C1 segment of cervical spinal cord (tissue), 14 donors: ENCODE data around the gene PANK4.
A peak's percentile ranks its signal among the peaks of the same experiment; 100 is the strongest.

ENCODE experiments used
- DNase-seq, 14 donors: peaks; one replicate each; lab custom pipeline; 2025; lab: John Stamatoyannopoulos, UW

PANK4 gene

DNA sequence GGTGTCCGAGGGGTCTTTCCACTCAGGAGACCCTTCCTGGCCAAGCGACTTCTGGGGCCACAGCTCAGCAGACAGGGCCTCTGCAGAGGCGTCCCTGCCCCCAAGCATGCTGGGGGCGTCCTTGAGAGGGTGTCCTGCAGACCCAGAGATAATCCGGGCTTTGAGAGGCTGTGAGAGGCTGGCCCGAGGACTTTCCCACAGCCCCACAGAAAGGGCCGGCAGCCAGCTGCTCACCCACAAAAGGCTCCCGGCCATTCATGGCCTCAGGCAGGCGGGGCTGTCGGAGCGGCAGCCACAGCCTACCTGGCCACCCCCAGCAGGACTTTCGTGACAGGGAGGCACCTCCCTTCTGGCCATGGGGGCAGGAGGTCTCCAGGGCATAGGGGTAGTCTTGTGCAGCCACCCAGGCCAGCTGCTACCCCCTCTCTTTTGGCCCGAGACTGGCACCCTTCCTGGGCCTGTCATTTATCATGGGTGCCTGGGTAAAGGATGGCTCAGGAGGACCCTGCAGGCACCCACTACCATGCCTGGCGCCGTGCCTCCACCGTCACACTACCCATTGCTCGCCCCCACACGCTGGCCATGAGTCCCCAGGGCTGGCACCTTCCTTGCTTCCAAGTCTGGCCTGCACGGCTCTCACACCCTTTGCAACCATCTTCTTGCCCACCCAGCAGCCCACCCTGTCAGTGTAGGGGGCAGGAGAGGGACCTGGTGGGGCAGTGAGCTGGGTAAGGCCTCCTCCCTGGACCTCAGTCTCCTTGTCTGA, 18.7 kb upstream of the PANK4 start:
- peak in 3 of 14 donors; percentile 17 to 23 (median 23) for DNase-seq

DNA sequence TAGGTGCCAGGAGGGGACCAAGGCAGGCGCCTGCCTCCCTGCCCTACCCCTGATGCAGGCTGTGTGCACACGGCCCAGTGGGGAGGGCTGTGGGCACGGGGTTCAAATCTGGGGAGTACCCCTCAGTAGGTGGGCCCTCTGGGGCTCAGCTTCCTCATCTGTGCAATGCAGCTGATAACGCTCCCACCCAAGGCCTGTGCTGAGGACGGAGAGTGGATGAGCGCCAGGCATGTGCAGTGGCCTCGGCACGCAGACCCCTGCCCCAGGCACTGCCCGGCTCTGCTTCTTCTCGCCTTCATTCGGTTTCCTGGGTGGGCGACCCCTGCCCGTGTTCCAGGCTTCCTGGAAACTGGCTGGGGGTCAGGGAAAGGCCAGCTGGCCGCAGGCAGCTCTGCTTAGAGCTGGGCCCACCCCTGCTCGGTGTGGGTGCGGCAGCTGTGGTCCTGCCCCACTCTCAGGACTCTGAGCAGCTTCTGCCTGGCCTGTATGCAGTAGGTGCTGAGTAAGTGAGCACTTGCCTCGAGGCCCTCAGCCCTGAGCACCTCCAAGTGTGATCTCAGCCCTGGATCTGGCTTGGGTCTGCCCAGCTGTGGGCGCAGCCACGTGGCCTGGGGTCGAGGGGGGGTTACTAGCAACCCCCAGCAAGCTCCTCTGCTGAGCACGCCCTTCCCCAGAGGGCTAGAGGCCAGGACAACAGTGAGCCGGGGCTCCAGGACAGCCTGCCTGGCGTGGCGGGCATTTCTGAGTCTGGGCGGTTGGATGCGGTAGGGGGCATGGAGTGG, 17.9 kb upstream of the PANK4 start:
- DNase-seq, result peak in 2 of 14 donors; percentile 17 to 35

DNA sequence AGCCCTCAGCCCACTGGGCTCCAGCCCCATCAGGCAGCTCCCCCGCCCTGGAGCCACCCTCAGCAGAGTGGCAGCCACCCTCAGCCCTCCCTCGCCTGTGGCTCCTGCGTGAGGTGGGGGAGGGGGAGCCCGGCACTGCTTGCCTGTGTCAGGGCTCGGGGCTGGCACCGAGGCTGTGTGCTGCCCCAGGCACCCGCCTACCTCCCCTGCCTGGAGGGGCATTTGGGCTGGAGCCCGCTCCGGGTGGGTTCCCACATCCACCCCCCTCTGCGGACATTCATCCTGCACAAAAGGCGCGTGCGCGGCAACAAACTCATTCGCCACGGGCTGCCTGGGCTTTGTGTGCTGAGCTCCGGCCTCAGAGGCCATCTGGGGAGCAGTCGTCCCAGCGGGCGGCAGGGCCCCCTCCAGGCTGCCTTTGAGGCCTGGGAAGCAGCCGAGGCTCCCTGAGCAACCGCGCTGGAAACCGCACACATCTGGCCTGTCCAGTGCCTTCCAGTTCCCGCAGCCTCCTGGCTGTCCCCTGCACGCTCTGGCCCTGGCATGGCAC, 17.2 kb upstream of the PANK4 start:
- peak in 9 of 14 donors; percentile 32 to 77 (median 52) for DNase-seq

DNA sequence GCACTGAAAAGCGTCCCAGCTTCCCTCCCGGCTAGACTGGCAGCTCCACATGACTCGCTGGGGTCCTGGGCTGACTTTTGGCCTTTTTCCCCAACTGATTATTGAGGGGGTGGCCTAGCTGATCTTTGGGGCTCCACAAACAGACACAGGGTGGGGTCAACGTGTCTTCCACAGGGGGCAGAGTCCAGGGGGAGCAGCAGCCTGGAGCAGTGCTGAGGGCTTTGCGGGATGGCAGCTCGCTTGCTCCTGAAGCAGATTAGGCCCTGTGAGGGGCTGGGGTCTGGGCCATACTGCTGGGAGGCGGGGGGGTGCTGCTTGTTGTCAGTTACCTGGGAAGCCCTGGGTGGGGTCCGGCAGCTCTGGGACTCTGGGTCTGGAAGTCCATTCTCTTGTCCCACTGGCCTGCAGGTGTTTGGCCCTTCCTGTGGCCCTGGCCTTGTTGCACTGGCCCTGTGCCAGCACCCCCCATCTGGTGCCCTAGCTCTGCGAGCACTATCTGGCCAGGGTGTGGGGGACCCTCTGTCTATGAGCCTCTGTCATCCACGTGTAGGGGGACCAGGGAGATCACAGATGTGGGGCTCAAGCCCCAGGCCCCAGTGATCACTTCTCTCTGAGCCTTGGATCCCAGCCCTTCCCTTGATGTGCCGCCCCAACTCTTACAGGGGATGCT, 16.0 kb upstream of the PANK4 start:
- no peak for DNase-seq

DNA sequence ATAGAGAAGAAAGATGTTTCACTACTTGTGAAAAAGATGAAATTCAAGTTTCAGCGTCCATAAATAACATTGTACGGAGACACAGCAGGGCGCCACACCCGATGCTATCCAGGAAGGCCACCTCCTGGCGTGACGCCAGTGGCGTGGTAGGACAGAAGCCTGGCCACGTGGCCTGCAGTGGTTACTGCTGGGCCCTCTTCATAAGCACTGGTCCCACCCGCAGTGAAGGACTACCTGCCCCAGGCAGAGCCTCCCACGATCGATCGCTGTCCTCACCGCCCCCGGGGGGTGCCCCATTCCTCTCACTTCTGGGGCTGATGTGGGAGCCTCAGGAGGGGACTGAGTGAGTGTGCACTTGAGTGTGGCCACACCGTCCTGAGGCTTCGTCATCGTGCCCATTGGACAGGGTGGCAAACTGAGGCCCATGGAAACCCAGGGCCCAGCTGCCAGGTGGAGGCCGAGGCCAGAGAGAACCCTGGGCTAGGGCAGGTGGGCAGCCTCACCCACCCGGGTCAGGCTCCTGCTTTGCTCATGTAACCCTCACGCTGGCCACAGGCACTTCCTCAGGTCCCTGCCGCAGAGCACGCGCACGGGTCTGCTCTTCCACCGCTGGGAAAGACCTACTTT, 15.3 kb upstream of the PANK4 start:
- DNase-seq, result no peak

DNA sequence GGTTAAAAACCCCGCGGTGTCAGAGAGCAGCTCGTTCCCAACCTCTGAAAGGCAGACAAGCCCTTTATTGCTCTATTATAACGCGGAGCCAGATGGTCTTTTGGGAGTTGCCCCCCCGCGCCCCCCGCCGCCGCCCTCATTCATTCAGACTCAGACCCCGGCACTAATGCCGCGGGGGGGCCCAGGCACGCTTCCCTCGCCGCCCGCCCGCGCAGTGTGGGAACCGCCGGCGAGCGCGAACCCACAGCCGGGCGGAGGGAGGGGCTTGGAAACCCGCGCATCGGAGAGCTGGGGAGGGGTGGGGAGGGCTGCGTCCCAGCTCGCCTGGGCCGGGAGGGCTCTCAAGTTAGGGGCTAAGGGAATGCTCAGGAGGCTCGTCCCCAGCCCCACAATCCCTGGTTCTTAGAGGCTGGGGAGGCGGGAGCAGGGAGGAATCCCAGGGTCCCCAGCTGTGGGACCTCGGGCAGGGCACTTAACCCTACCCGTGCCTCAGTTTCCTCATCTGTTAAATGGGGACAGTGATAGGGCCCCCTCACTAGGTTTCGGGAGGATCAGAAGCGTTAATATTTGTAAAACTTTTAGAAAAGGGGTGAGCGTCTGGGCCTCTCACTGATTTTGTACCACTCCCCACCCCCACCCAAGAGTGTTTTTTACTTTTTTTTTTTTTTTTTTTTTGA, 14.6 kb upstream of the PANK4 start:
- no peak for DNase-seq

DNA sequence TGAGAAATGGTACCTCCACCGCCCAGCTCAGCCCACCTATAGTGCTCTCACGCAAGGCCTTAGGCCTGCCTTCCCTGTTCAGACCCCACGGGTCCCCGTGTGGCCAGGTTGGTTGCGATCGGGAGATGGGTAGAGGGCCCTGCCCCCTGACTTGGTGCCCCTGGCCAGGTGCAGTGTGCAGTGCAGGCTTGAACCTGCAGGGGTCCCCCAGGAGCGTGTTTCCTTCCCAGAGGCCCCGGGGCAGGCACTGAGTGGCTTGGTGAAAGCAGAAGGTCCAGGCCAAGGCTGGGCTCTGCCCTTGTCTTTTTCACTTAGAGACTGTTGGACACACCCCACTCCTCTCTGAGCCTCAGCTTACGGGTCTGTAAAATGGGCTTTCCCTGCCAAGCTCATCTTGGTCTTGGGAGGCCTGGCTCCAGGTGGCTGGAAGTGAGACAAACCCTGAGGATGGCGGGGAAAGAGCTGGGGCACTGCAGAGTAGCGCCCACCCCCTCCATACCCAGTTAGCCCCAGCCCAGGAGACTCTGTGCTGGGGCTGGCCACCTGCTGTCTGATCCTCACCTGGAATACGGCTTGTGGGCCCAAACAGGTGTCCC, 13.0 kb upstream of the PANK4 start:
- DNase-seq, result no peak

DNA sequence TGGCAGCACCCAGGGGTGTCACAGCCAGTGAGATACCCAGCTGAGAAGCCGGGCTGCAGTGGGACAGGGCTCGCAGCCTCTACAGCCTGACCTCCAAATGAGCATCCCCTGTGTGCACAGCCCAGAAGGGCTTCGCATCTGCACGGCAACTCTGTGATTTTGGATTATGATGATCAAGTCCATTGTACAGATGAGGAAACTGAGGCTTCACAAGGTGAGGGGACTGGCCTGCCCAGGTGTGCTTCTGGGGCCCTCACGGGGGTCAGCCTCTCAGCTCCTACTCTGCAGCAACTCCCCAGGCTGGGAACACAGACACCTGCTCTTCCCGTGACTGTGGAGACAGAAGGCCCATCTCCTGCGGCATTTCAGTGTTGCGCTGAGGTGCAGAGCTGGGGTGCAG, 12.5 kb upstream of the PANK4 start:
- no peak for DNase-seq

DNA sequence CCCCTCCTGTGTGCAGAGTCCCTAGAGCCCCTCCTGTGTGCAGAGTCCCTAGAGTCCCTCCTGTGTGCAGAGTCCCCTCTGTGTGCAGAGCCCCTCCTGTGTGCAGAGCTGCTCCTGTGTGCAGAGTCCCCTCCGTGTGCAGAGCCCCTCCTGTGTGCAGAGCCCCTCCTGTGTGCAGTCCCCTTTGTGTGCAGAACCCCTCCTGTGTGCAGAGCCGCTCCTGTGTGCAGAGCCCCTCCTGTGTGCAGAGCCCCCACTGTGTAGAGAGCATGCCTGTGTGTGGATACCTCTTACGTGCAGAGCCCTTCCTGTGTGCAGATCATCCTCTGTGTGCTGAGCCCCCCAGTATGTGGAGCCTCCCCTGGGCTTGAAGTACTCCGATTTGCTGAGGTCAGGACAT, 12.0 kb upstream of the PANK4 start:
- no peak for DNase-seq

DNA sequence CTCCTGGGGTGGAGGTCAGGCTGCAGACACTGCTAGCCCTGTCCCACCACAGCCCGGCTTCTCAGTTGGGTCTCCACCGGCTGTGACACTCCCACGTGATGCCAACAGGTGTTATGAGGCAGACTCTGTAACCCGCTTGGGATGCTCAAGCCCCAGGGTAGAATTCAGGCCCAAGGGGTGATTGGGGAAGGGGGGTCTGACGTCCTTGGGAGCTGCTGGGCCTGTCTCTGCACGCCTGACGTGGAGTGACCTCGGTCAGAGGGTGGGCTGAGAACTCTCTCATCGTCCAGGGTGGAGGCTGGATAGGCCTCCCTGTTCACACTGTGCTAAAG, 11.4 kb upstream of the PANK4 start:
- no peak for DNase-seq

DNA sequence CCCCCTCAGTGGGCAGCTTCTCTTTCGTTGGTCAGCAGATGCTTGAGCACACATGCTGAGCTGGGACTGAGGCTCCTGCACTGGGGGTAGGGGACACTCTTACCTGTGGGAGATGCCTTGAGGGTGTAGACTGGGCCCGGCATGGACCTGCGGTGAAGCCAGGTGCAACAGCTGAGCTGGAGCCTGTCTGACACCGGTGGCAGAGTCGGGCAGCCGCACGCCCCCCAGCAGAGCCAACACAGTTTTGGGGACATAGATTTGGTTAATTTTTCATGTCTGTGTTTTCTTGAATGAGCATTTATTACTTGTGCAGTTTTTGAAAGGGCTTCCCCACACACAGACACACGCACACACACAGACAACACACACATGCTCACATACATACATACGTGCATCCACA, 9.6 kb upstream of the PANK4 start:
- no peak for DNase-seq

DNA sequence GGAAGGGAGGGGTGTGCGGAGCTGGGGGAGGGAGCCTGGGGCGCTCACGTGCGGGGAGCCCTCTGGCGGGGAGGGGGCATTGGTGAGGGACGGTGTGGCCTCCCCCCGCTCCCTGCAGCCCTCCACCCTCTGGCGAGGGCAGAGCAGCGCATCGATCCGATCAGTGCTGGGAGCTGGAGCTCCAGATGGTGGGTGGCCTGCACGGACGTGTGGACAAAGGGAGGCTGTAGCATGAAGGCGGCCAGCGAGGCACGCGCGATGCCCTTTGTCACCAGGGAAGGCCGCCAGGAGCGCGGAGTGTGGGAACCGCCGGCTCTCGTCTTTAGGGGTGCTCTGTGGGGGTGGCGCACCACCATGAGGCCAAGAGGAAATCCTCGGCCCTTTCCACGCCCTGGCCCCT, 9.1 kb upstream of the PANK4 start:
- no peak for DNase-seq

DNA sequence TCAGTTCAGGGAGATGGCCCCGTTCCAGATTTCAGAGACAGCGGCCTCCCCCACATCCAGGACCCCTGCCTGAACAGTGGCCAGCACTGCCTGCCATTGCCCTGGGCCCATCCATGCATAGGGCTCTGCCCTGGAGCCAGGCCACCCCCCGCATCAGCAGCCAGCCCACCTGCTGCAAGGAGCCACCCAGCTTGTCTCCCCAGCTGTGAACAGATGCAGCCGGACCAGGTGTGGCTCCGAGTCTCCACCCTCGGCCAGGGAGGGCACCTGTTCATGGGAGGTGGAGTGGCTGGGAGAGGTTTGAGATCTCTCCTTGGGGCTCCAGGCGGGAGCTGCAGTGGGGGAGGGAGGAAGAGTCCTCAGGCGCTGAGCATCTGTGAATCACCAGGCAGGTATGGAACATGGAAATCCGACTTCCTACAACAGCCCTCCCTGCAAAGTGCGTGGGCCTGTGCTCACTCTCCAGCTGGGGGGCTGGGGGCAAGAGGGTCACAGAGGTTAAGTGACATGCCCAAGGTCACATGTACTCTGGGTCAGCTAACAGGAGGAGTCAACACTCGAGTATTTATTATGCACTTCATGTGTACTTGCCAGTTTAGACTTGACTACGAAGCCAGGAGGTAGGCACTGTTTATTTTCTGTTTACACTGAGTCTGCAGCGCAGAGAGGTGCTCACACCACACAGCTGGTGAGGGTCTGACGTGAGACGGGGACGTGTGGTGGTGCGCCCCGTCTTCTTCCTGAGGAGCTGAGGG, 8.5 kb upstream of the PANK4 start:
- no peak for DNase-seq

DNA sequence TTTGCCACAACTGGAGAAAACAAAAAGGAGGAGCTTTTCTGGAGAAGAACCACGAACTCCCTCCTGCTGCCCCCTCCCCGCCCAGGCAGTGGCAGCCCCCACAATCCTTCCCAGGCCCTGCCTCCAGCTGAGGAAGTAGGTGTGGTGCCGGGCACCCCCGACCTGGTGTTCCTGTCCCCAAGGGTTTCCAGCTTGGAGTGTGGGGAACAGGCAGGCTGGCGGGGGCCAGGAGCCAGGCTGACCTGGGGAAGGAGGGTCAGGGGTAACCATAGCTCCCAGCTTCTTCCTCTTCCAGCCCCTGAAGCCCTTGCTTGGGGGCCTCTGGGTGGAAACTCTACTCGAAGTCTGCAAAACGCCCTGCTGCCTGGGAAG, 7.9 kb upstream of the PANK4 start:
- no peak for DNase-seq

DNA sequence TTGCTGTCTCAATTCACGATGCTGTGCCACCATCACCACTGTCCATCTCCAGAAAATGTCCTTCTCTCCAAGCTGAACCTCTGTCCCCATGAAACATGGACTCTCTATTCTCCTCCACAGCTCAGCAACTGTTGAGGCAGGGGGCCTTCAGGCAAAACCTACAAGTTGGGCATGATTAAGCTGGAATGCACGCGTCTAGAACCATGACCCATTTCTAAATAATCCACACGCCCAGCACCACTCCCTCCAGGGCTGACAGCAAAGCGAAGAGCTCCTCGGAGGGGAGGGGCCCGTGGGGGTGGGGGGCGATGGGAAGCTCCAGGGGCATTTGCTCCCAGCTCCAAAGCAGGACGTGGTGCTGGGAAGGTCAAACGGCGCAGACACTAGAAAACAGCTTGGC, 7.0 kb upstream of the PANK4 start:
- DNase-seq, result no peak

DNA sequence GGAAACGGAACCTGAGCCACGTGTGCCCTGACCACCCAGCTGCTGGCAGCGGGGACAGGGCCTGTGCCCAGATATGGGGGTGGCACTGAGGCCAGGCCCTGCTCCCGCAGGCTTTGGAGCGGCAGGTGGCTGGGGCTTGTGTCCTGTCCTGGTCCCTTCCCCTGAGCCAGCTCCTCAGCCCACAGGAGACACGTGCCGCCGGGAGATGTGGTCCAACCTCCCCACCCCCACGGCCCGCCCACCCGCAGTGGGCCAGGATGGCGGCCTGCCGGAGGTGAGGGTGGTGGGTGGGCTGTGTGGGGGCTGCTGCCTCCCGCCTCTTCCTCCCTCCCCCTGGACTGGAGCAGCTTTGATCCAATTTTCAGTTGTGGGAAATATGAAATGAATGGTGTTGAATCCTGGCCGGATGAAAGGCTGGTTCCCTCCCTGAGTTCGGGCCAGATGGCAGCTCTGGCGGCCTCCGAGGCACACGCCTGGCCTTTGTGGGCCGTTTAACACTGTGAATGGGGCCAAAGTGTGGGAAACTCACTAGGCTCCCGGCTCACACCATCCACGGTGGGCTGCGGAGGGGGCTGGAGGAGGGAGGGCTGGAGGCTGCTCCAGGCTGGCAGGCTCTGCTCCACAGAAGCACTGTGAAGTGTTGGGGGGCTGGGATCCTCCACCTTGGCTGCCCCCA, 6.2 kb upstream of the PANK4 start:
- DNase-seq, result peak in 2 of 14 donors; percentile 24 to 78

DNA sequence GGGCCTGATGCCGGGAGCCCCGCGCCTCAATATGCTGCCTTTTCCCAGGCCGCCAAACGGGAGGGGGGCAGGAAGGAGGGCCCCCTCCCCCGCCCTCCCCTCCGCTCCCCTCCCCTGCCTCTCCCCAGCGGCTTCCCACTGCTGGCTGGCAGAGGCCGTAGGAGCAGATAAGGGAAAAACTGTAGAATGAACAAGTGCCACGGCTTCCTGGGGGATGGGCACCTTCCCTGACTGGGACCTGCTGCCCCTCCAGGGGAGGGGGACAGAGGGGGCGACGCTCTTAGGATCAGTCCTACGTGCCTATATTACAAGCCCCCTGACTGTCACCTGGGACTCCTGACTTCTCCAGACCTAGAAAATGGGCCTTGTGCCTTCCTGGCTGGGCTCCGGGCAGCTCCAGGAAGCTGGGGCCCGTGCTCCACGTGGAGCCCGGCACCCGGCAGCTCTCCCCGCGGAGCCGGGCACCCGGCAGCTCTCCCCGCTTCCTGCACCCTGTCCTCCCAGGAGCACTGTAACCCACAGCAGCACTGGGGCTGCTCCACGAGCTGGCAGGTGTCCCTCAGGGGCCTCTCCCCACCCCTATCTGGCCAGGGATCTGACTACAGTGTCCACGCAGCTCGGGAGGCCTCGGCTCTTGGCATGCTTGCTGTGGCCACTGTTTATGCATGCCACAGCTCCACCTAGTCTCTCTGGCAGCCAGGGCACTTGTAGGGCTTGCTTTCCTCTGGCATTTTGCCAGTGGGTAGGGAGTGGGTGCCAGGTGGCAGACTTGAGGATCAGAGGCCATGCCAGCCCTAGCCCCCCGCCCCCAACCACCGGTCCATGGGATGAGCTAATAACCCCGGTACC, 4.3 kb upstream of the PANK4 start:
- peak in 5 of 14 donors; percentile 15 to 59 (median 42) for DNase-seq

DNA sequence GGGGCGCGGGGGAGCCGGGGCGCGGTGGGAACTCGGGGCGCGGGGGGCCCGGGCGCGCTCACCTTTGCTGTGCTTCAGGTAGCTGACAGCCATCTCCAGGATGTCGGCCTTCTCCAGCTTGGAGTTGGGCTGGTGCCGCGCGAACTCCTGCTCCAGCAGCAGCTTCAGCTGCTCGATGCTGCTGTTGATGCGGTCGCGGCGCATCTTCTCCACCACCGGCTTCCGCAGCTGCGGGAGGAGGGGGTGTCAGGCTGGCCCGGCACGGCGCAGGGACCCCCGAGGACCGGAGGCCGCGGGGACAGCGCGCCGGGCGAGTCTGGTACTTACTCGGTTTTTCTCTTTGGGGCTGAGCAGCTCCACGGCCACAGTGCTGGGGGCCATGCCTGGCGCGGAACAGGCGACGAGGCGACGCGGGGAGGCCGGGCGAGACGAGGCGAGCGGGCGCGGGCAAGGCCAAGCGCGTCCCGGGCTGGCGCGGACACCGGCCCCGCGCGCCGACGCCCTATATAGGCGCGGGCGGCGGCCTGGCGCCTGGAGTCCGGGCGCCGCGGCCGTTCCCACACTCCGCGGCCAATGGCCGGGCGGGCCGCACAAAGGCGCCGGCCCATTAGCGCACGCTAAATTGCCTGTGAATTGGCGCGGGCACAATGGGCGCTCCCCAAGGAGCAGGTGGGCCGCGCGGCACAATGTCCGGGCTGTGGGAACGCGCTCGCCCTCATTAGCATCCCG, 3.6 kb upstream of the PANK4 start, which contains the start of gene HES5:
HES5 (minus strand) TSS at position 480 of the 729 bp plus-strand sequence; CDS start at position 381, 99 bp downstream.
- DNase-seq, result peak in 5 of 14 donors; percentile 15 to 46 (median 32)
